GM18526 (cell line): ENCODE measurements around the gene SH3BP4.

Experiments used
- POLR2A ChIP-seq: IDR thresholded peaks from 3 replicates; pipeline ENCODE4 v1.6.1; 2011; ENCODE audit not compliant: insufficient read length; ENCODE audit errors: extremely low read depth

The SH3BP4 gene

GRCh38 chr2:235041221-235041917 is 89.6 kb downstream of the SH3BP4 start:
- no peak for TF ChIP-seq POLR2A

GRCh38 chr2:235041918-235042575 is 90.2 kb downstream of the SH3BP4 start:
- TF ChIP-seq POLR2A = no peak

GRCh38 chr2:235042576-235043515 is 91.0 kb downstream of the SH3BP4 start:
- no peak for TF ChIP-seq POLR2A

- no peak for TF ChIP-seq POLR2A
Observed at GRCh38 chr2:235043762-235044500, 92.1 kb downstream of the SH3BP4 start.

GRCh38 chr2:235044501-235045271 is 92.9 kb downstream of the SH3BP4 start:
- TF ChIP-seq POLR2A = no peak

GRCh38 chr2:235045336-235045972 is 93.6 kb downstream of the SH3BP4 start:
- no peak for TF ChIP-seq POLR2A

GRCh38 chr2:235045973-235046343 is 94.1 kb downstream of the SH3BP4 start:
- no peak for TF ChIP-seq POLR2A

GRCh38 chr2:235046589-235046988 is 94.8 kb downstream of the SH3BP4 start:
- no peak for TF ChIP-seq POLR2A

GRCh38 chr2:235047171-235048160 is 95.6 kb downstream of the SH3BP4 start:
- no peak for TF ChIP-seq POLR2A

- TF ChIP-seq POLR2A = no peak
Observed at GRCh38 chr2:235048549-235048948, 96.7 kb downstream of the SH3BP4 start.

- TF ChIP-seq POLR2A = no peak
Observed at GRCh38 chr2:235049069-235049468, 97.3 kb downstream of the SH3BP4 start.

- TF ChIP-seq POLR2A = no peak
Observed at GRCh38 chr2:235049719-235050118, 97.9 kb downstream of the SH3BP4 start.

- no peak for TF ChIP-seq POLR2A
Observed at GRCh38 chr2:235050980-235051351, 99.1 kb downstream of the SH3BP4 start.
